Natural killer cell (primary cell): ENCODE data around the gene DHX8. TPM values are rescaled to one million over a fixed set of nuclear protein-coding genes. Genes with fewer than 3 reads are reported as not detected.

ENCODE experiments used
- ATAC-seq, 3 donors: fragments of 150-1000 bp in 2 of 3; fragments of 200-7000 bp in 1 of 3; cut with Tn5 transposase; 1 replicate in 1 of 3; 2 replicates in 2 of 3; pipeline ENCODE4 v1.10.0; 2021; ENCODE audit warnings: mild to moderate bottlenecking in 2 of 3, moderate library complexity in 2 of 3
- DNase-seq, 2 donors: peaks; one replicate each; pipeline versions ENCODE4 v3.0.0 to v3.0.0-alpha.2; 2013 to 2021; ENCODE audit warnings: mixed read lengths in 1 of 2
- H3K27ac ChIP-seq: one replicate; pipeline ENCODE4 v1.5.1; 2013; ENCODE audit warnings: mild to moderate bottlenecking, low read length
- H3K27me3 ChIP-seq: one replicate; pipeline ENCODE4 v1.6.1; 2013; ENCODE audit warnings: low read length; ENCODE audit not compliant: control insufficient read depth, insufficient read depth
- H3K36me3 ChIP-seq: one replicate; pipeline ENCODE4 v1.6.1; 2013; ENCODE audit warnings: low read length; ENCODE audit not compliant: control insufficient read depth, insufficient read depth
- H3K4me1 ChIP-seq: one replicate; pipeline ENCODE4 v1.6.1; 2013; ENCODE audit warnings: low read length; ENCODE audit not compliant: control insufficient read depth, insufficient read depth
- H3K4me3 ChIP-seq: one replicate; pipeline ENCODE4 v1.5.1; 2013; ENCODE audit warnings: low read length
- H3K9me3 ChIP-seq: one replicate; pipeline ENCODE4 v1.6.1; 2013; ENCODE audit warnings: low read length; ENCODE audit not compliant: control insufficient read depth, insufficient read depth
- H3K27ac Mint-ChIP-seq, 2 donors: one replicate each; pipeline ENCODE4 v1.8.0; 2022; ENCODE audit warnings: mild to moderate bottlenecking in 2 of 2, mixed read lengths in 2 of 2, moderate library complexity in 1 of 2
- H3K27me3 Mint-ChIP-seq, 2 donors: one replicate each; pipeline ENCODE4 v1.8.0; 2022; ENCODE audit warnings: low read depth in 2 of 2, mixed read lengths in 2 of 2
- H3K36me3 Mint-ChIP-seq: one replicate; pipeline ENCODE4 v1.8.0; 2022; ENCODE audit warnings: mixed read lengths
- H3K4me1 Mint-ChIP-seq, 2 donors: one replicate each; pipeline ENCODE4 v1.8.0; 2022; ENCODE audit warnings: mixed read lengths in 2 of 2
- H3K4me3 Mint-ChIP-seq: one replicate; pipeline ENCODE4 v1.8.0; 2022; ENCODE audit warnings: mild to moderate bottlenecking, moderate library complexity, mixed read lengths
- H3K9me3 Mint-ChIP-seq, 2 donors: one replicate each; pipeline ENCODE4 v1.8.0; 2022; ENCODE audit warnings: mixed read lengths in 2 of 2
- CTCF ChIP-seq: fragments of 200-600 bp; IDR thresholded peaks from one replicate; pipeline ENCODE4 v1.8.0; 2022; ENCODE audit warnings: antibody characterized with exemption
- WGBS: methylation state at CpG from one replicate; pipeline ENCODE4 v1.1.7; 2013; ENCODE audit warnings: missing lambda C conversion rate; ENCODE audit not compliant: insufficient coverage; 5-methylcytosine and 5-hydroxymethylcytosine counted together
- intact Hi-C: fragments of 100-400 bp; cut with micrococcal nuclease; formaldehyde crosslinking; loops from one replicate; pipeline ENCODE4 v1.14.2; 2022
- total RNA-seq, 4 donors: library from RNA; stranded (reverse); fragments of 120-200 nt in 1 of 4; gene quantifications; one replicate each; pipeline versions ENCODE4 v1.2.3 to v1.2.4, GENCODE V29; 2013 to 2022

The DHX8 gene
- total RNA-seq, 3 donors from 2014 or later (not counting 1 experiment from before 2014, with no cell fraction given), result 88.3 to 106 (median 105) TPM

GRCh38 chr17:43517161-43517560, 33.4 kb downstream of the DHX8 start:
- H3K4me1 ChIP-seq, result no peaks in the 10 kb centered on the region
- WGBS, result 65% methylated on average over 6 of the region's 6 CpGs
- H3K27me3 Mint-ChIP-seq, result no peaks in the 10 kb centered on the region
- H3K9me3 ChIP-seq, result no peaks in the 10 kb centered on the region
- intact Hi-C loops, result no loop called here
- peaks cover 0 to 8% of the 10 kb centered on the region in 2 donors for H3K4me1 Mint-ChIP-seq
- no peaks in the 10 kb centered on the region for H3K27me3 ChIP-seq
- no peaks in the 10 kb centered on the region for H3K9me3 Mint-ChIP-seq
- H3K4me3 Mint-ChIP-seq, result no peak overlapping the region
- H3K27ac Mint-ChIP-seq, result no peak overlapping the region
- no peak for TF ChIP-seq CTCF
- H3K36me3 Mint-ChIP-seq, result peaks cover 25% of the 10 kb centered on the region
- no peak for ATAC-seq
- no peak overlapping the region for H3K27ac ChIP-seq
- no peak for DNase-seq
- no peak overlapping the region for H3K4me3 ChIP-seq
- H3K36me3 ChIP-seq, result peaks cover 83% of the 10 kb centered on the region

- Mint-ChIP-seq H3K27ac (peak overlapping the region in 1 of 2 donors; percentile 56), H3K4me3 (no peak overlapping the region), H3K27me3 (no peaks in the 10 kb centered on the region), H3K36me3 (peaks cover 20% of the 10 kb centered on the region), H3K4me1 (peaks cover 0 to 8% of the 10 kb centered on the region in 2 donors), H3K9me3 (no peaks in the 10 kb centered on the region)
- H3K9me3 ChIP-seq, result no peaks in the 10 kb centered on the region
- TF ChIP-seq CTCF, result no peak
- ATAC-seq (no peak), DNase-seq (no peak)
- H3K4me3 ChIP-seq, result no peak overlapping the region
- H3K27ac ChIP-seq, result no peak overlapping the region
- peaks cover 79% of the 10 kb centered on the region for H3K36me3 ChIP-seq
- no peaks in the 10 kb centered on the region for H3K27me3 ChIP-seq
- 79% methylated on average over 8 of the region's 8 CpGs for WGBS
- no peaks in the 10 kb centered on the region for H3K4me1 ChIP-seq
- intact Hi-C loops, result no loop called here
Observed at GRCh38 chr17:43517615-43518386, 34.0 kb downstream of the DHX8 start.

GRCh38 chr17:43521389-43521788, 37.6 kb downstream of the DHX8 start:
- ATAC-seq, result no peak
- intact Hi-C loops, result no loop called here
- no peaks in the 10 kb centered on the region for H3K4me1 ChIP-seq
- no peak overlapping the region for H3K4me3 ChIP-seq
- no peaks in the 10 kb centered on the region for H3K9me3 ChIP-seq
- no peak for DNase-seq
- no peak overlapping the region for H3K27ac ChIP-seq
- Mint-ChIP-seq H3K4me1 (peaks cover 0 to 8% of the 10 kb centered on the region in 2 donors), H3K27ac (no peak overlapping the region), H3K27me3 (no peaks in the 10 kb centered on the region), H3K9me3 (no peaks in the 10 kb centered on the region), H3K4me3 (no peak overlapping the region), H3K36me3 (peaks cover 19% of the 10 kb centered on the region)
- no peaks in the 10 kb centered on the region for H3K27me3 ChIP-seq
- WGBS, result 98% methylated on average over 4 of the region's 4 CpGs
- peaks cover 85% of the 10 kb centered on the region for H3K36me3 ChIP-seq
- no peak for TF ChIP-seq CTCF
